Eye (tissue), 1 donor: ENCODE measurements around the gene ZBTB40.

Experiments
- DNase-seq: peaks from one replicate; pipeline ENCODE4 v3.0.0-alpha.2; 2015

The ZBTB40 gene

DNA sequence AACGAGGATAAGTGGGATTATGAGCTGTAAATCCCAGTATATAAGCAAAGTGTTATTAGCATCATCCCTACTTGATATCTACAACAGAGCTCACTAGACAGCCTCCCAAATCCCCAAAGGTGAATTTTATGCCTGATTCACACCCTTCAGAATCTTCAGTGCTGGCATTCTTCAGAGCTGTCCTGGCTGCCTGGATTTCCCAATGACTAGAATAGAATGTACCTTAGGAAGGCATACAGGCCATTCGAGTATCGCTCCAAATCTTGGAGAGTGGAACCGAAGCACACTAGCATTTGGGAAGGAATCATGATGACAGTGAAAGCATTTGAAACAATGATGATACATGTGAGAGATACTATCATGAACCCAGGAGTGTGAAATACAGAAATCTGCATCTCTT lies 22.3 kb downstream of the ZBTB40 start:
- DNase-seq = no peak

DNA sequence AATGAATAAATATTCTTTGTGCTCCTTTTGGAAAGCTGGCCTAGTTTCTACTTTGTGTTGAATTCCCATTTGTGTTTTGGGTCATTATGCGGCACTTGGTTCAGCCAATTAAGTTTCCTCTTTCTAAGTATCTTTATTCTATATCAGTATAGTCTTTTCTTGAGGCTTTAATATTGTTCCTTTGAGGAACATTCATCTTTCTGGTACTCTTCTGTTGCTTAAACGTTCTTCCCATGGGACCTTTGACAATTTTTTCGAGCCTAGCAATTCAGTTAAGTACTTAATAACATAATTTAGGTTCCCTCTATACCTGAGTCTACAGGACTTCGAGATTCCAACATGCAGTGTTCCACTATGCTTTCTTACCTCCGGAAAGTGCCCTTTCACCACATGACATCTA lies 24.9 kb downstream of the ZBTB40 start:
- no peak for DNase-seq

DNA sequence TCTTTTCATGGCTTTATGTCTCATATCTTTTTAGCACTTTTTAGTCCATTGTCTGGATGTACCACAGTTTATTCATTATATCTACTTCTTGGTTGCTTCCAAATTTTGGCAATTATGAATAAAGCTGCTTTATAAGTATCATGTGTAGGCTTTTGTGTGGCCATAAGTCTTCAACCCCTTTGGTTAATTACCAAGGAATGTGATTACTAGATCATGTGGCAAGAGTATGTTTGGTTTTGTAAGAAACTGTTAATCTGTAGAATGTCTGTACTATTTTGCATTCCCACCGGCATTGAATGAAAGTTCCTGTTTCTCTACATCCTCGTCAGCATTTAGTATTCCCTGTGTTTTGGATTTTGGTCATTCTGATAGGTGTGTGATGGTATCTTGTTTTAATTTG lies 31.5 kb downstream of the ZBTB40 start:
- DNase-seq = no peak

DNA sequence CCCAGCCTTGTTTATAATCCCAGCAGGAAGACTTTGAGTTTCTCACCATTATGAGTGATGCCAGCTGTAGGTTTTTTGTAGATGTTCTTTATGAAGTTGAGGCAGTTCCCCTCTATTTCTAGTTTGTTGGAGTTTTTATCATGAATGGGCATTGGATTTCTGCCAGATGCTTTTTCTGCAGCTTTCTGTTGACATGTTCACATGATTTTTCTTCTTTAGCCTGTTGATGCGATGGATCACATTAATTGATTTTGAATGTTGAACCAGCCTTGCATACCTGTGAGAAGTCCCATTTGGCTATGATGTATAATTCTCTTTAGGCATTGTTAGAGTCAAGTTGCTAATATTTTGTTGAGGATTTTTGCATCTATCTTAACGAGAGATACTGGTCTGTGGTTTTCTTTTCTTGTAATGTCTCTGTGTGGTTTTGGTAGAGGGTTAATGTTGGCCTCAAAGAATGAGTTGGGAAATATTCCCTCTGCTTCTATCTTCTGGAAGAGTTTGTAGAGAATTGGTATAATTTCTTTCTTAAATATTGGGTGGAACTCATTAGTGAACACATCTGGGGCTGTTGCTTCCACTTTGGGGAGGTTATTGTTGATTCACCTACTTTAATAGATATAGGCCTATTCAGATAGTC lies 33.2 kb downstream of the ZBTB40 start:
- no peak for DNase-seq

DNA sequence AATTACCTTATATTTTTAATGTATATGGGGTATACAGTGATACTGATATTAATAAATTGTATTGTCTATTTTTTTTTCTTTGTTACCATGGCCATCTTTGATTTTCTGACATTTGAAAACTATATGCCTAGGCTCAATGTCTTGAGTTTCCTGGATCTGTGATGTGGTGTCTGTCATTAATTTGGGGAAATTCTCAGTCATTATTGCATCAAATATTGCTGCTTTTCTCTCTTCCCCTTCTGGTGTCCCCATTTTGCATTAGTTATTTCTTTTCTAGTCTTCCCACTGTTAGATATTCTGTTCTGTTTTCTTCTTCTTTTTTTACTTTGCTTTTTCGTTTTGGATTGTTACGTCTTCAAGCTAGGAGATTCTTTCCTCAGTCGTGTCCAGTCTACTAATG lies 33.8 kb downstream of the ZBTB40 start:
- DNase-seq = no peak

DNA sequence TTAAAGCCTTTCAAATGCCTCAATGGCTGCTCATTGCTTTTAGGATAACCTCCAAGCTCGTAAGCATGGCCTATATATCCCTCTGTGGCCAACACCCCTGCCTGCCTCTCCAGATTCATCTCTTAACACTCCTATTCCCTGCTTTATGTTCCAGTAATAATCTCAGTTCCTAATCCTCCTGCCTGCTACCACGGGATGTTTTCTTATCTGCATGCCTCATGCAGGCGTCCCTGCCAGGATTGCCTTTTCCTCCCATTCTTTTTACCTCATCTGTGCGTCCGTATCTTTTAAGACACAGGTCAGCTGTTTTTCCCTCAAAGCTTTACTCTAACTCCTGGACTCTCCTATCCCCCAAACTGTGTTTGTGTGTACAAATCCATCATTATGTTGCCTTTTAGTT lies 36.1 kb downstream of the ZBTB40 start:
- DNase-seq = no peak

DNA sequence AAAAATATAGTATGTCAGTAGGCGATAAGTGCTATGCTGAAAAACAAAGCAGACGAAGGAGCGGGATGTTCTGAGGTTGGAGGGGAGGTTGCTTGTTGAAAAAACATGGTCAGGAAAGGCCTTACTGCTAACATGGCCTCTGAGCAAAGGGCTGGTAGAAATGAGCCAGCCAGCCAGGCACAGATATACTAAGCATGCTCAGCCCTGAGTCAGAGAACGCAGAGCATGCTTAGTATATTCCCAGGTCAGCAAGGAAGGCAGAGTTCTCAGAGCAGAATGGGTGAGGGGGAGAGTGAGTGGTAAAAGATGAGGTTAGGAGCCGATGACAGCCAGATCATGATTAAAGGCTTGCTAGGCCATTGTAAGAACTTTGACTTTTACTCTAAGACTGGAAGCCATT lies 36.7 kb downstream of the ZBTB40 start:
- DNase-seq = no peak

DNA sequence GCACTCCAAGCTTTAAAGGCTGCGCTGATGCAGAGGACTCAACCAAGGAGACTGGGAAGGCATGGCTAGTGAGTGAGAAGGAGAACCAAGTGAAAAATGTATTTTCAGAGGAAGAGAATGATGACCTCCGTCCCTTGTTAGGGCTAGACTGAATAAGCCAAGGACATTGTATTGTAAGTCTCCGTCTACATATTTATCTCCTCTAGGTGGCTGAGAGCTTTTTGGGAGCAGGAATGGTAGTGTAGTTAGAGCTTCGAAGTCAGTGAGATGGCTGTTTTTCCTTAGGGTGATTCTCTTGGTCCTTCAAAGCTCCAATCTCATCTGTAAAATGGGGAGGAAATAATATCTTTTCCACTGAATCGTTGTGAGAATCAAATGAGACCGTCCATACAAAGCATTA lies 37.6 kb downstream of the ZBTB40 start:
- DNase-seq = no peak

DNA sequence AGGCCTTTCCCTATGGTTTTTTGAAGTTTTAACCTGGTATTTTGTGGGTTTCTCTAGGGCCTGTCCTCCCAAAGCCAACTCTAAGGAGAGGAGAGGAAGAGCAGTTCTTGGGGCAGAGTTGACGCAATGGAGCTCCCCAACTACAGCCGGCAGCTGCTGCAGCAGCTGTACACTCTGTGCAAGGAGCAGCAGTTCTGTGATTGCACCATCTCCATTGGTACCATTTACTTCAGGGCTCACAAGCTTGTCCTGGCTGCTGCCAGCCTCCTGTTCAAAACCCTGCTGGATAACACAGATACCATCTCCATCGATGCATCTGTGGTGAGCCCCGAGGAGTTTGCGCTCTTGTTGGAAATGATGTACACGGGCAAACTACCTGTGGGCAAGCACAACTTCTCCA lies 38.2 kb downstream of the ZBTB40 start:
- no peak for DNase-seq

DNA sequence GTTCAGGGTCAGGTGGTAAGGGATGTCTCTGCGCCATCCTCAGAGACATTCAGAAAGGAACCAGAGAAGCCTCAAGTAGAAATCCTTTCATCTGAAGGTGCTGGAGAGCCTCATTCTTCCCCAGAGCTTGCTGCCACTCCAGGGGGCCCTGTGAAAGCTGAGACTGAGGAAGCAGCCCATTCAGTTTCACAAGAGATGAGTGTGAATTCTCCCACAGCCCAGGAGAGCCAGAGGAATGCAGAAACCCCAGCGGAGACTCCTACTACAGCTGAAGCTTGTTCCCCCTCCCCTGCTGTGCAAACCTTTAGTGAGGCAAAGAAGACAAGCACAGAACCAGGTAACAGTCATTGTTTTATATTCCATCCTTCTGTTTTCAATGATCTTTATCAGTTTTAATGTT lies 38.7 kb downstream of the ZBTB40 start:
- DNase-seq = no peak

DNA sequence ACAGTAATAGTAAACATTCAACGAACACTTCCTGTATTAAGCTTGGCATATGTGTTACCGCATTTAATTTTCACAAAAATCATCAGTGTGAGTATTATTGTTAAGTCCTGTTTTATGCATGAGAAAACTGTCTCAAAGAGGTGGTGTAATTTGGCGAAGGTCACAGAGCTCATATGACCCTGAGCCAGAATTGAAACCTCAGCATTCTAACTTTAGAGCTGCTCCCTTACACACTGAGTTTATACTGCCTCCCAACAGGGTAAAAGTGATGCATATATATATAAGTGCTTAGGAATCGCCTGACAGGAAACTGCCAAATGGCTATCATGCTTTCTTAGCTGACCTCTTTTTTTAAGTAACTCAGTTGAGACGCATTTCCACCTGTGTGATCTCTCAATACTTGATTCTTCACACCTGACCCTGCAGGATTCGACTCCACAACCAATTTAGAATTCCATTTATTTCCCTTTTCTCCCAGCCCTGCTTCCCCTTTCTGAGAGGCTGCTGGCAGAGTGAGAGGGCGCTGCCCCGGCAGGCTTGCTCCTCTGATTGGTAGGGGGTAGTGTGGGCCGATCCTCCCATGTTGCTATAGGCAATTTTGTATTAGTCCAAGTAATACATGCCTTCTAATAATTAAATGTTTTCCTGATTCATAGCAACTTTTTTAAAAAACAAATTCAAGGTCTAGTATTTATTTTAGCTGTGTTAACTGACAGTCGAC lies 40.5 kb downstream of the ZBTB40 start:
- no peak for DNase-seq

DNA sequence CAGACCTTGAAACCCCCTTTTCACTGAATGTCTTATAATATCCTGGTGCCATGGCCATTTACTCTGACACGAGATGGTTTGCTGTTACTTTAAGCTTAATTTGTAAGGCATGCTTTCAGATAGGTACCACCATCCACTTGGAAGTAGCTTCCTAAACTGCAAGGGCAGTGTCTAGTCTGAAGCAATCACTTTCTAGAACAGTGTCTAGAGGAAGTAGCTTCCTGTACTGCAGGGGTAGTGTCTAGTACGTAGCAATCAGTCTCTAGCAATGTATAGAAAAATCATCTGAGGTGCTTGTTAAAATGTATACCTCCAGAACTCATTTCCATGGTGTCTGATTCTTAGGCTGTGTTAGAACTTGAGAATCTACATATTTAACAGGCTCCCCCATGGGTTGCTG lies 42.5 kb downstream of the ZBTB40 start:
- no peak for DNase-seq

DNA sequence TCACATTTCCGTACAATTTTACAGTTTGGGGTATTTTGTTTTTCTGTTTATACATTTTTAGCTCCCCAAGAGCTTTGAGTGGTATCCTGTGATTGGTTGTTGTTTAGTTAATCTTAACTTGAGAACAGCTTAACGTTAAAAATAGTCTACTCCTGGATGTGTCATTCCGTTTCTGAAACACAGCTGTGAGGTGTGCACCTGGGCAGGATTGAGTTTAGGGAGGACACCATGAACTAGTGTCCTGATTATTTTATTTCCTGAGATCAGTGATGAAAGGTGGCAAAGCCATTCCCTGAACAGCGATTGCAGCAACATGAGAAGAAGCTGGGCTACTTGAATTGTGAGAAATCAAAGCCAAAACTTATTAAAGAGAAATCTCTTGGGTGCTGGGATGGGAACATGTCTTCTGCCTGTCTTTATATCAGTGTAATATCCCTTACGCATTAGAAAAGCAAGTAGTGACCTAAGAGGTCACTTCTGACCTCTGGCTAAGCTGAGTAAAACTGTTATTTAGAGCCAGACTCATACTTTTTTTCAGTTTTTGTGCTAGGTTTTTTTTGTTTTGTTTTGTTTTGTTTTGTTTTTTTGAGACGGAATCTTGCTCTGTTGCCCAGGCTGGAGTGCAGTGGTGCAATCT lies 43.4 kb downstream of the ZBTB40 start:
- DNase-seq = no peak

DNA sequence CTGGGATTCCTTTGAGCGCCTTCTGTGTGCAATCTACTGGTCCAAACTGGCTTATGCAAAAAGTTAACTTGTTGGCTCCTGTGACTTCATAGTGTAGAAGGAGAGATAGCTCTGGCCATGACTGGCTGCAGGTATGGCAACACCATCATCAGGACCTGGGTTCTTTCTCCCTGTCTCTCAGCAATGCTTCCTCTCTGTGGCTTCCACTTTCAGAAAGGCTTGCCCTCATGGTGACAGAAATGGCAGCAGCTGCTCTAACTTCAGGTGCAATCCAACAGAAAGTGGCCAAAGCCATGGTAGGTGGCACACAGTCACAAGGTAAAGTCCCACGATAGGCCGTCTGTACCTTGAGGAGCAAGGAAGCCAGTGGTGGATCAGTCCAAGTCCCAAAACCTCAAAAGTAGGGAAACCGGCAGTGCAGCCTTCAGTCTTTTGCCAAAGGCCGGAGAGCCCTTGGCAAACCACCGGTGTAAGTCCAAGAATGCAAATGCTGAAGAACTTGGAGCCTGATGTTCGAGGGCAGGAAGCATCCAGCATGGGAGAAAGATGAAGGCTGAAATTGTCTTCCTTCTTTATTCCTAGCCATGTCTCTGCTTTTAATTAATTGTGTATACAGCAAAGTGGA lies 45.0 kb downstream of the ZBTB40 start:
- no peak for DNase-seq

DNA sequence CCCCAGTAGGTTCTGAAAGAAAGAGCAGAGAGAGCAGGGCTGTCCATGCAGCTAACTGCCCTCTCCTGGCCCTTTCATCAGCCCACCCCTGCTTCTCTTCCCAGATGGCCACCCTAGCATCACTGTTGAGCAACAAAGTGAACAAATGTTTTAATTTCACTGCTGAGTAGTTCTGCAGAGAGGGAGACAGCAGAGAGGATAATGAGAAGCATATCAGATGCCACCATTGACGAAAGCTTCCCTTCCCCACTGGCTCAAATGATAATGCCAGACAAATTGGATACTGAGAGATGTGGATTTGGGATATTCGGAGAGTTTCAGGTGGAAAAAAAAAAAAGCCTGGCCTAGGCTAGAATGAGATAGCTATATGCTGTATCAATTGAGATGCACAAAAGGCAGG lies 46.8 kb downstream of the ZBTB40 start:
- no peak for DNase-seq

DNA sequence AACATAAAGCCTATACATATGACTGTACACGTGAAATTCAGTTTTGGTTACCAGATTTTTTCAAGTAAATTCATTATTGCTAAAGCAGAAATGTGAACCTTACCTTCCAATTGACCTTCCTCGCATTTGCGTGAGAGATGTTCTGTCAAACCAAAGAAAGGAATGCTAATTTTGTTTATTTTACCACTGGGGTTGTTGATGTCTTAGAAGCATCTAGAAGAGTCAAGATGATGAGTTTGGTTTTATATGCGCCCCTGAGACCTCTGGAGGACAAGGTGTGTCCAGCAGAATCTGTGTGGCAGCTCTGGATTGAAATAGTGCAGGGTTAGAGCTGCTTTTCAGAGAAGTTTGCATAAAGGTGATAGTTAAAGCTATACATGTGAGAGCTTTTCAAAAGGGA lies 48.4 kb downstream of the ZBTB40 start:
- DNase-seq = no peak

DNA sequence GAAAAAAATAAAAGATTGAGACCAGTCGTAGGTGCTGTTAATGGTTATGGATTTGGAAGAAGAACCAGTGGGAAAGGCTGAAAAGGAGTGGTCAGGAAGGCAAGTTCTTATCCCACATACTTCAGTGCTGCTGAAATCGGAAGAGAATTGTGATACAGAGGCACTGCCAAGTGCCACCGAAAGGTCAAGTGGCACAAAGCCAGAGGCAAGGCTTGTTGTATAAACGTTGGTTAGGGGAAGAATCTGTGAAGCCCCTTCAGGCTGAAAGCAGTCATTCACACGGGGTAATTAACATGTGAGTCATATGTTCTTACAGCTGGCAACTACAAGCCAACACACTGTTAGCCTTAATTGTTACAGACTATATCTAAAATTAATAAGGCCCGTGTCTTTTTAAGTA lies 48.8 kb downstream of the ZBTB40 start:
- peak; percentile 63 for DNase-seq

DNA sequence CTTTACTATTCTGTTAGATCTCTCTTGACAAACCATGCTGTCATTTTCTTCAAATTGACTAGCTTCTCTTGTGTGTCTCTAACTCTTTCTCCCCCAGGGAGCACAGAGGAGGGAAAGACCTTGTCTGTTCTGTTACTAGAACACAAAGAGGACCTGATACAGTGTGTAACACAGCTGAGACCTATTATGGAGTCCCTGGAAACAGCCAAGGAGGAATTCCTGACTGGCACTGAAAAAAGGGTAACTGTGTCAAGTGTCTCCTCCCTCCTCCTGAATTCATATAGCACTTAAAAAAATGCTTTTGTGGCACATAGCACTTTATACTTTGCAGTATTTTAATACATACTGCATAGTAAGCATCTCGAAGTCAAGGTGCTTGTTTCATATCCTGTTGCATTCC lies 50.6 kb downstream of the ZBTB40 start:
- DNase-seq = peak; percentile 65

DNA sequence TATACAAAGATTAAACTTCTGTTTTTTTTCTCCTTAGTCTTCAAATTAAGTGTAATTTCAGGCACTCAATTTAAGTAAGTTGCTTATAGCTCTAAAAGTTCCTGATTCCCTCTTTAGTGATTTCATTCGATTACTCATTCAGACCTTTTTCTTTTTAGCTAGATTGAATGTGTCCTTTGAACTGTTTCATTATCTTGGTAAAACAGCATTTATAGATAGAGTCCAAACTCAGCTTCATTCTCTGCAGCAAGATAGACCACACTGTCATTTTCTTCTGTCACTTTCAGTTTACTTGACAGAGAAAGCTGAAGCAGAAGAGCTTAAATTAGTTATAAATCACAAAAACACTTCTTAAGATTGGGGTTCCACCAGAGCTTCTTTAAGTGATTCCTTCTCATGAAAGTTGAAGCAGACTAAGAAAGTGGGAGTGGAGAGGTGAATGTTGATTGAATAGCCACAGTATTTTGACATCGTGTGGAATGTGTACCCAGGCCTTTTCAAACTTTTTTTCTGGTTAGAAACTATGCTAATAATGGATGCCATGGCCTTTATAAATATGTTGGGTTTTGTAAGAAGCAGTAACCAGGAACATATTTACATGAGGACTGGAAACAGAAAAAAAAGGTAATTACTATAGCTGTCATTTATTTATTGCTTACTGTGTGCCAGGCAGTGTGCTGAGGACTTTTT lies 52.2 kb downstream of the ZBTB40 start:
- no peak for DNase-seq

DNA sequence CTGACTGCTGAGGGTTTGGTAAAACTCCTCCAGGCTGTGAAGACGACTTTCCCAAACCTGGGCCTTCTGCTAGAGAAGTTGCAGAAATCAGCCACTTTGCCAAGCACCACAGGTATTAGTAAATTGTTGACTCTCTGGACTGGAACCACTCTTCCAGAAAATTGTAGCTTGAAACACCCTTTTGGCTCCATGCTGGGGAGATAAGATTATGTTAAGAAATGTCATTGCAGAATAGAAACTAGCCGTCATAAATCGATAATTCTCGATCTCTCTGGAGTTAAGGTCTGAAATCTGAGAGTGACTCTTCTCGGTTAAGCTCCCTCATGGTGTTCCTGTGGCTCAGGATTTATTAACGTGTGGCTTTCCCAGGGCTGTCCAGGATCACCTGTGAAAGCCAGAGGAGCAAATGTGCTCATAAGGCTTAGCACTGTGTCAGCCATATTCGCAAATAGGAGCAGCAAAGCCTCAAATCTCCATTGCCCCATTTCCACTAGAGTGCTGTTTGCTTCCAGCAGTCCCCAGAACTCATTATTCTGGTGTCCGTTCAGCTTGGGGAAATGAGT lies 54.6 kb downstream of the ZBTB40 start:
- no peak for DNase-seq

DNA sequence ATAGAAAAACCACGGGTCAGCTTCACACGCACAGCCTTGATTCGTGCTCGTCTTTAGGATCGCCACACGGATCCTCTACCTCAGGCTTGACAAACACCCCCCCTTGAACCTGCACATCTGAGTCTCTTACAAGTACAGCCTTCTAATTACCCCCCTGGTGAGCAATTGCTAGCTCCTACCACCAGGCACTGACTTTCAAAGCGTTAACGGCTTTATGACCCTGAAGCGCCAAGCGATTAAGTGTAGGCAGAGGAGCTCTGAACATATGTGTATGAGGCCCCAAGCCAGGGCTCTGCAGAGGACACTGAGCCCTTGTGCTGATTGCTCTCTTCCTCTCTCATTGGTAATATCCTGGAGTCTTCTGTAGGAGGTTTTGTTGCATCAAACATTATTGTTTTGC lies 55.9 kb downstream of the ZBTB40 start:
- DNase-seq = peak; percentile 35

DNA sequence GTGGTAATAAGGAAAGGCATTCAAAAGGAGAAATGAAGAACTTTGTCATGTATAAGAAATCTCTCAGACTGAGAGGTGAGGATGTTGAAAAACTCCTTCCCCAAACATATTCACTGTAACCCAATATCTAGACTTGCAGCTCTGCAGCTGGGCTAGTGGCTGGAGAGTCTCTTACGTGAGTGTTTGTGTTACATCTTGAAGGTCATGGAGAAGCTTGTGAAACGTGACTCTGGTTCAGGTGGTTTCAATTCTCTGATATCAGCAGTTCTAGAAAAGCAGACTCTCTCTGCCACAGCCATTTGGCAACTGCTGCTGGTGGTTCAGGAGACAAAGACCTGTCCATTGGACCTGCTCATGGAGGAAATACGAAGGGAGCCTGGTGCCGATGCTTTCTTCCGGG lies 56.7 kb downstream of the ZBTB40 start:
- no peak for DNase-seq

DNA sequence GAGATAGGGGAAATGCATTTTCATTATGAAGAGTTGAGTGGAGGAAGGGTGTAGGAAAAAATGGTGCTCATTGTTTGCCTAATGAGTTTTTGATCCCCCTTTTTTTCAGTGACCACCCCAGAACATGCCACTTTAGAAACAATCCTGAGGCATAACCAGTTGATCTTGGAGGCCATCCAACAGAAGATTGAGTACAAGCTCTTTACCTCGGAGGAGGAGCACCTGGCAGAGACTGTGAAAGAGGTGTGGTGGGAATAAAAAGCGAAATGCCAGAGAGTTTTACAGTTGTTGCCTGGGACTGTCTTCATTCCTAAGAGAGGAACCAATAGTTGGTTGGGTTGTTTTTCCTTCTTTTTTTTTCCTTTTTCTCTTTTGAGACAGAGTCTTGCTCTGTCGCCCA lies 57.3 kb downstream of the ZBTB40 start:
- DNase-seq = no peak
